GM12865 (cell line): Measurements from ENCODE around the gene EYA4.

Experiments used
- DNase-seq: peaks from one replicate; pipeline ENCODE4 v3.0.0; 2010; ENCODE audit warnings: low read depth
- H3K4me3 ChIP-seq: 2 replicates; pipeline ENCODE4 v1.5.1; 2011; ENCODE audit warnings: mild to moderate bottlenecking, low read depth, low read length, control low read depth
- CTCF ChIP-seq: IDR thresholded peaks from 2 replicates; pipeline ENCODE4 v1.5.1; 2011; ENCODE audit warnings: low read length, control low read depth, low read depth, inconsistent platforms; ENCODE audit not compliant: insufficient read depth; ENCODE audit errors: missing control alignments

The EYA4 gene

GRCh38 chr6:133495205-133495903, 254.2 kb downstream of the EYA4 start:
- no peak overlapping the region for H3K4me3 ChIP-seq
- TF ChIP-seq CTCF, result no peak
- no peak for DNase-seq

- TF ChIP-seq CTCF, result no peak
- DNase-seq, result no peak
- no peak overlapping the region for H3K4me3 ChIP-seq
Observed at GRCh38 chr6:133499662-133500061, 258.5 kb downstream of the EYA4 start.

GRCh38 chr6:133501675-133502270, 260.6 kb downstream of the EYA4 start:
- no peak overlapping the region for H3K4me3 ChIP-seq
- DNase-seq, result no peak
- TF ChIP-seq CTCF, result no peak

- TF ChIP-seq CTCF, result no peak
- no peak overlapping the region for H3K4me3 ChIP-seq
- no peak for DNase-seq
Observed at GRCh38 chr6:133502441-133503335, 261.5 kb downstream of the EYA4 start.

- no peak for TF ChIP-seq CTCF
- H3K4me3 ChIP-seq, result no peak overlapping the region
- DNase-seq, result no peak
Observed at GRCh38 chr6:133503336-133503729, 262.2 kb downstream of the EYA4 start.

GRCh38 chr6:133504158-133504557, 263.0 kb downstream of the EYA4 start:
- no peak overlapping the region for H3K4me3 ChIP-seq
- DNase-seq, result no peak
- no peak for TF ChIP-seq CTCF
